ENCODE data around the gene C6orf132. TPM values are rescaled to one million over a fixed set of nuclear protein-coding genes. Genes with fewer than 3 reads are reported as not detected.

The C6orf132 gene
- total and polyA plus RNA-seq, 10 of the 15 experiments (the other 5 are each of a cell fraction or from before 2014, with no cell fraction given), result 0.04 to 0.05 TPM; not detected in 8

- Histone ChIP-seq H3K4me1 (ENCODE audit: control insufficient read depth, insufficient read depth, low read length) (no peaks in the 10 kb centered on the region), H3K36me3 (ENCODE audit: control insufficient read depth in 2 of 2, insufficient read depth in 2 of 2, low read length in 1 of 2) (no peaks in the 10 kb centered on the region), H3K27me3 (replicated peaks in 1 of 2; ENCODE audit: control insufficient read depth in 2 of 2, insufficient read depth in 2 of 2, low read length in 1 of 2) (no peaks in the 10 kb centered on the region; a peak in 2 of 4 replicates), H3K4me3 (no peak overlapping the region), H3K79me2 (ENCODE audit: control insufficient read depth, insufficient read depth, low read length) (no peaks in the 10 kb centered on the region), H3K9me3 (replicated peaks; ENCODE audit: control insufficient read depth, insufficient read depth, low read length) (no peaks in the 10 kb centered on the region), H3K9ac (ENCODE audit: control insufficient read depth, insufficient read depth, low read length) (no peak overlapping the region), H2AFZ (ENCODE audit: control insufficient read depth, low read depth, low read length) (no peak overlapping the region), H3K27ac (ENCODE audit: control insufficient read depth, insufficient read depth) (no peak overlapping the region), H3K4me2 (ENCODE audit: control insufficient read depth, insufficient read depth) (no peak overlapping the region), H4K20me1 (ENCODE audit: control insufficient read depth, insufficient read depth) (no peaks in the 10 kb centered on the region)
- BruUV-seq (replicated peaks), result no TSS peak
- WGBS (ENCODE audit: insufficient coverage, insufficient replicate concordance, low lambda C conversion rate, missing lambda C conversion rate), result 56% methylated on average over 3 of the region's 3 CpGs
- ATAC-seq, result no peak
- in situ Hi-C loops (cut with MboI), result no loop called here
- DNase-seq (ENCODE audit: low read depth, low spot score), result no peak
- TF ChIP-seq IRF3 (IDR thresholded peaks at IDR 0.05), result no peak
- TF ChIP-seq E4F1 (IDR thresholded peaks at IDR 0.05; ENCODE audit: borderline replicate concordance, partially characterized antibody), result no peak
- TF ChIP-seq CBX5 (IDR thresholded peaks at IDR 0.05; ENCODE audit: low read depth), result no peak
- TF ChIP-seq RELB (IDR thresholded peaks at IDR 0.05; ENCODE audit: low read depth), result no peak
- no peak for TF ChIP-seq POLR2AphosphoS5 (IDR thresholded peaks at IDR 0.05; ENCODE audit: low read length)
- TF ChIP-seq RBBP5 (conservative IDR thresholded peaks at IDR 0.05), result no peak
- TF ChIP-seq FOS (IDR thresholded peaks at IDR 0.05; ENCODE audit: borderline replicate concordance, extremely low read depth, insufficient read length), result no peak
- no peak for TF ChIP-seq CBFB (IDR thresholded peaks at IDR 0.05; ENCODE audit: low read depth)
- no peak for TF ChIP-seq BMI1 (IDR thresholded peaks at IDR 0.05; ENCODE audit: borderline replicate concordance)
- TF ChIP-seq YY1 (IDR thresholded peaks at IDR 0.05; ENCODE audit: low read depth, low read length), result no peak
- TF ChIP-seq ESRRA (IDR thresholded peaks at IDR 0.05; ENCODE audit: low read length), result no peak
- no peak for TF ChIP-seq SIN3A (IDR thresholded peaks at IDR 0.05; ENCODE audit: low read depth, low read length)
- no peak for TF ChIP-seq NRF1 (conservative IDR thresholded peaks at IDR 0.05; ENCODE audit: low read depth, low read length)
- TF ChIP-seq RB1 (IDR thresholded peaks at IDR 0.05; ENCODE audit: borderline replicate concordance), result no peak
- TF ChIP-seq EED (IDR thresholded peaks at IDR 0.05; ENCODE audit: low read depth), result no peak
- no peak for TF ChIP-seq KAT2A (conservative IDR thresholded peaks at IDR 0.05; ENCODE audit: control insufficient read depth, low read depth, low read length)
- TF ChIP-seq ATF2 (IDR thresholded peaks at IDR 0.05; ENCODE audit: low read length), result no peak
- no peak for TF ChIP-seq MLLT1 (IDR thresholded peaks at IDR 0.05)
- no peak for TF ChIP-seq TBL1XR1 (IDR thresholded peaks at IDR 0.05; ENCODE audit: low read depth, low read length)
- ChIA-PET SMC1A (ENCODE audit: uncharacterized antibody, unreplicated experiment) (no interaction called here), CTCF (no interaction called here), POLR2A (no interaction called here), RAD21 (ENCODE audit: unreplicated experiment) (no interaction called here)
- FAIRE-seq, result no peak
- intact Hi-C loops (cut with micrococcal nuclease; ENCODE audit: unreplicated experiment), result no loop called here
Observed at GRCh38 chr6:42148058-42148457, 5.6 kb upstream of the C6orf132 start.

All from GM12878 (cell line).